ELF-1 (cell line): ENCODE data around the gene CYB561D2.
A peak's percentile ranks its signal among the peaks of the same experiment; 100 is the strongest.
"Not testable (repeated sequence)": the region's sequence is repeated elsewhere in the genome, so short reads cannot be mapped to it uniquely, and the experiment has no call there.

Experiments
- DNase-seq: peaks from one replicate; pipeline ENCODE4 v3.0.0-alpha.2; 2016; ENCODE audit warnings: low read depth, low spot score

Gene CYB561D2

GRCh38 chr3:50350527-50351322 lies at the start of gene CYB561D2, which contains the start of gene NPRL2:
CYB561D2 (plus strand) TSS chr3:50350862; CDS start chr3:50351434, 572 bp downstream.
NPRL2 (minus strand) TSS chr3:50350775; CDS start chr3:50350652, 123 bp downstream.
- peak; percentile 95 for DNase-seq

GRCh38 chr3:50302095-50303012 lies 48.3 kb upstream of the CYB561D2 start:
- no peak for DNase-seq

GRCh38 chr3:50303013-50303815 lies 47.4 kb upstream of the CYB561D2 start, which contains the start of gene HYAL1:
HYAL1 (minus strand) TSS chr3:50303574; CDS start chr3:50302956, 618 bp downstream.
- peak; percentile 86 for DNase-seq

- DNase-seq: no peak
These were observed 46.1 kb upstream of the CYB561D2 start for GRCh38 chr3:50304601-50305000.

- DNase-seq: not testable (repeated sequence)
These were observed 38.6 kb upstream of the CYB561D2 start for GRCh38 chr3:50312041-50312440.

- no peak for DNase-seq
These were observed 36.3 kb upstream of the CYB561D2 start for GRCh38 chr3:50314342-50314741.

- no peak for DNase-seq
These were observed 35.8 kb upstream of the CYB561D2 start for GRCh38 chr3:50314816-50315215.

- DNase-seq: peak; percentile 78
These were observed 33.9 kb upstream of the CYB561D2 start for GRCh38 chr3:50316657-50317242.

GRCh38 chr3:50317300-50317699 lies 33.4 kb upstream of the CYB561D2 start:
- DNase-seq: no peak

- no peak for DNase-seq
These were observed 32.5 kb upstream of the CYB561D2 start for GRCh38 chr3:50318163-50318562.

- DNase-seq: no peak
These were observed 32.0 kb upstream of the CYB561D2 start for GRCh38 chr3:50318615-50319014.

- DNase-seq: no peak
These were observed 31.3 kb upstream of the CYB561D2 start for GRCh38 chr3:50319181-50319893.

- no peak for DNase-seq
These were observed 30.6 kb upstream of the CYB561D2 start for GRCh38 chr3:50319894-50320625.

- DNase-seq: peak; percentile 83
These were observed 29.8 kb upstream of the CYB561D2 start for GRCh38 chr3:50320853-50321335.

- DNase-seq: peak; percentile 95
These were observed 29.1 kb upstream of the CYB561D2 start for GRCh38 chr3:50321336-50322114.

GRCh38 chr3:50322115-50322385 lies 28.6 kb upstream of the CYB561D2 start:
- no peak for DNase-seq

GRCh38 chr3:50322386-50323091 lies 28.1 kb upstream of the CYB561D2 start, which contains the start of gene HYAL2:
HYAL2 (minus strand) TSS chr3:50322745; CDS start chr3:50320489, 2,256 bp downstream.
- no peak for DNase-seq

GRCh38 chr3:50323092-50323600 lies 27.5 kb upstream of the CYB561D2 start:
- DNase-seq: no peak
